HG03457 (cell line): ENCODE results near the gene MED6.

Experiments used
- ATAC-seq: cut with Tn5 transposase; IDR thresholded peaks from one replicate; pipeline ENCODE4 v1.9.1; 2021; ENCODE audit warnings: moderate number of reproducible peaks; ENCODE audit not compliant: unreplicated experiment

Gene MED6

GRCh38 chr14:70600382-70601157 lies at the start of gene MED6:
TSS of gene MED6 (minus strand) at chr14:70600655. CDS start at chr14:70600637, 18 bp downstream.
- peak; percentile 61 for ATAC-seq

DNA sequence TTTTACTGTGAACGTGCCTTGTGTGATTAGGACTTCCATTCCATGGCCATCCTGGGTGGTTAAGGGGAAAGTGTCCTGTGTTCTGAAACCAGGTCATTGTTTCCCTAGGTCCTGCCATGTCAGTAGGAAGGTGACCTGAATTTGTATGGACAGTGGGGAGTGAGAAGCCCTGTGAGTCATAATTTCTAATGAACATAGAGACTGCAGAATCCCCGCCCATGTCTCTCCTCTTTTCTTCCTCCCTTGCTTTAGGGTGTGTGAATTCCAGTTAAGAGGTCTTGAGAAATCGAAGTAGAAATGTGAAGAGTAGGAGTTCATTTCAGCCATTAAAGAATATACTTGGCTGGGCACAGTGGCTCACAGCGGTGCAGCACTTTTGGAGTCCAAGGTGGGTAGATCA lies 49.3 kb upstream of the MED6 start:
- no peak for ATAC-seq

DNA sequence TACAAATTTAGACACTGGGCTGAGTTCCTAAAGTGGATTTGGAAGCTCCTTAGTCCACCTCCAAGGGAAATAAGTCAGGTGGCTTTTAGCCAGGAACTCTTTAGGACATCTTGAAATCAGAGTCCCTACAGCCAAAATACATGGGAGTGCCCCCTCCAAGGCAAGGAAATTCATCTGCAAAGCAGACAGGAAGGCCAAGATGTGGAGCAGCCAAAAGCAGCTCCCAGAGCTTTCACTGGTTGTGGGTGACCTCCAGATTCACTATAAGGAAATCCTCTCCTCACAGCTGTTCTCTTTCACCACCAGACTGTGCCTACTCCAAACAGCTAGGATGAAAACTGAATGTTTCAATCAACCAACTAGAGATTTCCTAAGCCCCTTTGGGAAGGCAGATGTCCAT lies 47.9 kb upstream of the MED6 start:
- ATAC-seq = no peak

GRCh38 chr14:70646705-70647104 lies 46.2 kb upstream of the MED6 start:
- no peak for ATAC-seq

DNA sequence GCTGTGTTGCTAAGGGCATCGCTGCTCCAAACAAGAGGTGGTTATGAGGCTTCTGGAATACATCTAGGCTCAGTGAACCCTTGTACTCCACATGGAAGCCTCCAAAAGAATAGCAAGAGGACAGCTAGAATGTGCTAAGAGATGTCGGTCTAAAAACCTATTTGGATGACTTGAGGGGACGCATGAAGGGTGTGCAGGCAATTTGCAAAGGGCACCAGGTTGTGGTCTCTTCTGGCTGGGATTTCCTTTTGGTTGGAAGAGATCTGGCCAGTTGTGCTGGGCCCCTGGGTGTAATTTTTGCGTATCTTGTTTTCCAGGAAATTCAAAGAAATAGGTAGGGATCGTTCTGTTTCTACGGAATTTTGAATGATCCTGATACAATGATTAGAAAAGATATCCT lies 45.4 kb upstream of the MED6 start:
- ATAC-seq = no peak

DNA sequence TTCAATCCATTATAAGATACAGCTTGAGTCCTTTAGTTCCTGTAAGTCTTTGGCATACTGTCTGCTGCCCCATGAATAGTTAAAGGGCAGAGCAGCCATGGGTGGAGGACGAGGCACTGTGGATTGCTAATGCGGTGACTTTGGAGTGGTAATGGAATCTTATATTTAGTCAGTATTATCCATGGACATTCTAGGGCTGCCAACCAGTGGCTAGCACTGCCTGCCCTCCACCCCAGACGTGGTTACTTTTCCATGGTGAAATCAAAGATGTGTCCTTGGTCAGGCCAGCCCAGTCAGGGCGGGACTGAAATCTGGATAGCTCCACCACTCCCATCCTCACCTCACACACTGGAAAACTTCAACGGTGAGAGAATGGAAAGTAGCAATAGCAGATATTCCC lies 43.5 kb upstream of the MED6 start:
- no peak for ATAC-seq

DNA sequence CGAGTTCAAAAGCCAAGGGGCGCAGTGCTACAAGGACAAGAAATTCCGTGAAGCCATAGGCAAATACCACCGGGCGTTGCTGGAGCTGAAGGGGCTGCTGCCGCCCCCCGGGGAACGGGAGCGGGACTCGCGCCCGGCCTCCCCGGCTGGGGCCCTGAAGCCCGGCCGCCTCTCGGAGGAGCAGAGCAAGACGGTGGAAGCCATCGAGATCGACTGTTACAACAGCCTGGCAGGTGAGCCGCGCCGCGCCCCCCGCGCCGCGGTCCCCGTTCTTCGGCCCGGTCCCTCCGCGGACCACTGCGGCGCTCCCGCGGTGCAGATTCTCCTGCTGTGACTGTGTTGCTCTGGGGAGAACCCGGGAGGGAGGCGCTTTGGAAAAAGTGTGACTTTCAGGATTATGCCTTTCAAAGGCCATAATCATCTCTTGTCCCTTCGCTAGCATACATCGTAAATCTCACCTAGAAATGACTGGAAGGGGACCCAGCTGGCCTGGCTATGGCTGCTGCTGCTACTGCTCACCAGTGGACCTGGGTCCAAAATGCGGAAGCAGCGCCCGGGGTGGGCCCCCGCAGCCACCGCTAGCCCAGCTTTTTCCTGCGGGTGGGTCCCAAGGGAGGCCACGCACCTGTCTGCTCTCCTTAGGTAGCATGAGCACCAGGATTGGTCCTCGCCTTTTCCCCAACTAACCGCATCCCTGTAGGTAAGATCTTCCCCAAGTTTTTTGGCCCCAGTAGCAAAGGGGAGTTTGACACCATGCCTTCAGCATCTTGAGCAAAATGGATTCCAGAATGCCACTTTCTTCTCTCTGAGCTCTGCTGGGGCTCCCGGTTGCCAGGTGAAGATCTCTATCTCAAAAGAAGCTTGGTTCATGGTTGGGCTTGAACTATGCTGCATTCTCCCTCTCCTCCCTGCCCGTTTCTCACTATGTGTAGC lies 42.1 kb upstream of the MED6 start:
- no peak for ATAC-seq

- ATAC-seq = no peak
Observed at GRCh38 chr14:70641548-70642302, 41.3 kb upstream of the MED6 start, which contains the start of gene TTC9. TSS of gene TTC9 (plus strand) at chr14:70641916. CDS start at chr14:70642130, 214 bp downstream.

- ATAC-seq = peak; percentile 37
Observed at GRCh38 chr14:70640938-70641547, 40.6 kb upstream of the MED6 start.

- ATAC-seq = no peak
Observed at GRCh38 chr14:70638416-70638815, 38.0 kb upstream of the MED6 start.

DNA sequence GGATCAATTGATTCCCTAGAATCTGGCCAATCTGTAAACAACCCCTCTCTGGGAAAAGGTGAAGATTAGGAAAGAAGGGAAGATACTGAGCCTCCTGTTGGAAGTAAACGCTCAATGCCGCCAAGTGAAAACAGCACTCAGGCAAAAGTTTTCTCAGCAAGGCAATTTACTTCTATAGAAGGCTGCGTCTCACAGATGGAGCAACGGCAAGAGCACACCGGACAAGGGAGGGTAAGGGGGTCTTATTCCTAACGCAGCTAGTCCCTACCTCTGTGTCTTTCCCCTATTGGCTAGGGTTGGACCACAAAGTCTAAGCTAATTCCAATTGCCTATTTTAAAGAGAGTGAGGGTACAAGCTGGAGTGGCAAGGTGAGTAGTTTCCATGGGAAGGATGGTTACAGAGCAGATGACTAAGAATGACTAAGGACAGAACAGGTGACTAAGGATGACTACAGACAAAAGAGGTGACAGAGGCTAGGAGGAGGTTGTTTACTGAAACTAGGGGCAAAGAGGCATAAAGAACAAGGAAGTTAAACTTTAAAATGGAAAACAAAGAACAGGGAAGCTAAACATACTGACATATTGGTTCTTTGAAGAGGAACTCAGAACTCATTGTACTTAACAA lies 35.6 kb upstream of the MED6 start:
- ATAC-seq = no peak

DNA sequence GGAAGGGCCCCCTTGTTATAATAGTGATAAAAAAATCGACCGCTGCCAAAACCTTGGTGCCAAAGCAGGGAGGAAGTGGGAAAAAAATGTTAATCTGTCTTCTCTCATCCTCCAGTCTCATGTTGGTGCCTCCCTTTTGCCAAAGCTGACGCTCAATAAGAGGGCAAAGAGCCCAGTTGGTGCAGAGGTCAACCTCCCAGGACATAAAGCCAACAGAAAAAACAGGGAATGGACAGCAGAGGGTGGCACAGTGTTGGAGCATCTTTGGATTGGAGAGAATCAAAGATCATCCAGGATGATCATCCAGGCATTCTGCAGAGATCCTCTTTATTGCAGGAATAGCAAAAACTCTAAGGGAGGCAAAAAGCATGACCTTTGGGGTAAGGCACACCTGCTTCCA lies 31.5 kb upstream of the MED6 start:
- no peak for ATAC-seq

- ATAC-seq = no peak
Observed at GRCh38 chr14:70624972-70625371, 24.5 kb upstream of the MED6 start.

DNA sequence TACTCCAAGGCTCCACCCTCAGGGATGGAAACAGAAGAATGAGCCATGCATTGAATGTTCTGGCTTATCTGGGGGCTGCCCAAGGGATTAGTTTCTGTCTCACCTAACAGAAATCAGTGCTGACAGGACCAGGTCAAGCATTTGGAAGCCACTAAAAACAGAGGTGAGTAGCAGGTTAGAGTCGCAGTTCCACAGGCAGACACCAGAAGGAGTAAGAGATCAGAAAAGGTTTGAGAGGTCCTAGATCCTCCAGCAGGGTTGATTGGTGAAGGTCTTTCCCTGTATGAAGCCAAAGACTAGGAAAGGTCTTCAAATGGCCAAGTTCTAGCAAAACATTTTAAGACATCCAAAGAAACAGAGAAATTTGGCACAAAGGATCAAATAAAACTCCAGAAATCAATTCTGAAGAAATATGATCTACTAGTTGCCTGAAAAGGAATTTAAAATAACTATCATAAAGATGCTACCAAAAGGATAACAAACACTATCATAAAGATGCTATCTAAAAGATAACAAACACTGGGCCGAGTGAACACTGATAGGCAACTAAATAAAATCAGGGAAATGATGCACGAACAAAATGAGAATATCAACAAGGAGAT lies 21.8 kb upstream of the MED6 start:
- ATAC-seq = no peak

GRCh38 chr14:70619708-70620107 lies 19.3 kb upstream of the MED6 start:
- no peak for ATAC-seq

- no peak for ATAC-seq
Observed at GRCh38 chr14:70618314-70618713, 17.9 kb upstream of the MED6 start.

GRCh38 chr14:70616646-70617045 lies 16.2 kb upstream of the MED6 start:
- no peak for ATAC-seq

DNA sequence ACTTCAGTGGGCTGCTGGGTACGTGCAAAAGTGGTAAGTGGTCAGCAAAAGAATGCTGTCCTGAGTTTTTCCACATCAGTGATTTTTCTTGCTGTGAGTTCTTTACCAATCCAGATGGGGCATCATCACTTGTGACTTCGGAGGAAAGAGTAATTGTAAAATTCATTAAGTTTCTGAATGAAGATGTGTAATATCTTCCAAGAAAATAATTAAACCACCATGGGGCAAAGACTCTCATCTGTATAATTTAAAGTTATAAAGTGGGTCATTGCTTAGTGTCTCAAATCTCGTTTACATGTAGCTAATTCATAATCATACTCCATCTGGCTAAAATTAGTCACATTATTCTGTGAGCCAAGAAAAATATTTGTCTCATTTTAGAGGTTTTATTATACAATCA lies 10.8 kb upstream of the MED6 start:
- no peak for ATAC-seq

- no peak for ATAC-seq
Observed at GRCh38 chr14:70602254-70602653, 1.8 kb upstream of the MED6 start.

DNA sequence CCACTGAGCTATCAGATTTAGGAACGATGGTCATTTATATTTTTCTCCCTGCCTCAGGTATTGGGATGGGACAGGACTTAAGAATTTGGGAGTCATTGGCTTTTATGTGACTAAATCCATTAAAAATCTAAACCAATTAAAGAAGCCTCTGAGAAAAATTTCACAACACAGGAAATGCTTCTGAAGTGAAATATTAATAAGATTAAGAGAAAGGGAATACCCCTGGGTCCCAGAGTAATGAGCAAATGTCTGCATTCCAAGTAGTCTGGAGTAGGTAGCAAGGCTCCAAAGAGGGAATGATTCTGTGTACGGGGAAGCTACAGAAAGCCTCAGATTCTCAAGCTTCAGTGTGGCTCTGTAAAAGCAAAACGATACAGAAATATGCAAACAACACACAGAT lies 707 bp upstream of the MED6 start:
- ATAC-seq = no peak
